Kidney glomerular epithelial cell (primary cell): ENCODE measurements around the gene PDAP1.
A peak's percentile ranks its signal among the peaks of the same experiment; 100 is the strongest.

Source experiments
- DNase-seq: peaks from one replicate; lab custom pipeline; 2025; lab: John Stamatoyannopoulos, UW

The PDAP1 gene

DNA sequence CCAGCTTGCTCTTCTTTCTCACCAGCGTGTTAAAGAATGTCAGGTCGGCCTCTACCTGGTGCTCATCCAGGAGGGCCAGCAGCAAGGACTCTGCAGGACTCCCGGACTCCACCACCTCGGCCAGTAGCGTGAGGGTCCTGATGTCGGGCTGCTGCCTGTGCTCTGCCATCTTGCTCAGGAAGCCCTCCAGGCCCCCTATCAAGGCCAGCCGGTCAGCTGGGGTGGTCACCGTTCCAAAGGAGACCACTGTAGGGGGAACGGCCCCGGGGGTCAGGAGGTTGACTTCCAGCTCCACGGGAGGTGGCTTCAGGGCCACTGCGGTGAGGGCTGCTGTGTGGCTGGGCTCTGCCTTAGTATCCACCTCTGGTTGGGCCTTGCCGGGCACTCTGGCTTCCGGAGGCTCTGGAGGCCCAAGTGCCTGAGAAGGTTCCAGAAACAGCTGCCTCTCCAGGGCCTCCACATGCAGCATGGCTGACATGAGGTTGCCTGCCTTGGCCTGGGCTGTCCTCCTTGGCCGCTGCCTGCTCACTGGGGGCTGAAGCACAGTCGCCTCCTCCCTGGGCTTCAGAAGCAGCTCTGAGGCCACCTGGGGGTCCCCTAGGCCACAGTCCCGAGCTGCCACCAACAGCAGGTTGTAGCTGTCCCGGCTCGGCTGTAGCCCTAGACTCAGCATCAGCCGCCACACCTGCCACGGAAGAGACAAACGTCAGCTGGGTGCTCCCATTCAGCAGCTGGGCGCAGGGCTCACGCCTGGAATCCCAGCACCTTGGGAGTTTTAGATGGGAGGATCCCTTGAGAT is 16.7 kb upstream of the PDAP1 start:
- no peak for DNase-seq

DNA sequence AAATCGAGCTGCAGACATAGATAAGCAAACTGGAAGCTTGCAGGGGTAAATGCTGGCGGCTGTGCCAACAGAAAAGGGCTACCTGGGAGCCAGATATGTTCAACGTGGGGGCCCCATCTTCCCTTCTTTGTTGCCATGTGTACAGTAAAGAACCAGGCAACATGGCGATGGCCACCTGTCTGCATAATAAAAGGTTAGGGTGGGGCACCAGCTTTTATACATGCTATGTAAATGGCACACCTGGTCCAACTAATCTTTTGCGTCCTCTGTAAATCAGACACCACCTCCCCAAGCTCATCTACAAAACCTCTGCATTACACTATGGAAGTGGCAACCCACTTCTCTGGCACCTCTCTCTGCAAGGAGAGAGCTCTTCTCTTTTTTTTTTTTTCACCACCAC is 14.2 kb upstream of the PDAP1 start:
- no peak for DNase-seq

DNA sequence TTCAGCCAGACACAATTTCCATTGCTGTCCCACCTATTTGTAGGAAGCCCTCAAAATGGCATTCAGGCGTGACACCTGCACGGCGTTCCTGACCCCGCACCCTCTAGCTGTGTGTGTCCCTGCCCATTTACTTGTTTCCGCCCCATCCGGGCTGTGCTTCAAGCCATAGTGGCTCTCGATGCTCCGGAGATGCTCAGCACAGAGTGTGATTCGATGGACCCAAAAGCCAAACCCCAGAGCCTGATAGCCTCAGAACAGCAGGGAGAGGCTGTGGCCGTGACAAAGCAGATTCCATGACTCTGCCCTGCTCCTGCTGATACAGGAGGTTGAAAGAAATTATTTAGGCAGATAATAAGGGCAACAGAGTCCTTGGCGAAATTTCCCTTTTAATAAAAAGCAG is 13.8 kb upstream of the PDAP1 start:
- DNase-seq, result no peak

DNA sequence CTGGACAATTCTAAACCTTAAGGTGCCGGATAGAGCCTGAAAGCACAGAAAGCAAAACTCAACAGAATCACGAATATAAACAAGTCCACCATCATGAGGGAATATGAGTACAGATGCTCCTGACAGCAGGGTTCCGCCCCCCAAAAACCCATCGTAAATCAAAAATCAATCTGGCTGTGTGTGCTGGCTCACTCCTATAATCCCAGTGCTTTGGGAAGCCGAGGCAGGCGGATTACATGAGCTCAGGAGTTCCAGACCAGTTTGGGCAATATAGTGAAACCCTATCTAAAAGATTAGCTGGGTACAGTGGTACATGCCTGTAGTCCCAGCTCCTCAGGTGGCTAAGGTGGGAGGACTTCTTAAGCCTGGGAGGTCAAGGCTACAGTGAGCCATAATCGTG is 12.6 kb upstream of the PDAP1 start:
- no peak for DNase-seq

DNA sequence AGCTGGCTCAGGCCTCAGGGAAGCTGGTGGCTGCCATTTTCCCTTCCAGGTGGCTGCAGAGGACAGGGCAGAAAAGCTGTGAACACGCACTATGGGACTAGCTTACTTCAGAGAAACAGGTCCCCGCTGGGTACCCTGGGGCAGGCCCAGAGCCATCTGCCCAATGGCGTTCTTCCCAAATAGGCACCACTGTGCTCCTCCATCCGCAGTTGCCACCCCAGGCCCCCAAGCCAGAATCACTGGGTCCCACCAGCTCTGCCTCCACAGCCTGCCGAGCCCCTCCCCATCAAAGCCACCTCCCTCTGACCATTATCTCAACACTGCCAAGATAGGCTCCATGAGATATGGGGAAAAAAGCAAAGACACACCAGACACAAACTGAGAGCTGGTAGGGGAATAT is 11.8 kb upstream of the PDAP1 start:
- DNase-seq, result no peak

DNA sequence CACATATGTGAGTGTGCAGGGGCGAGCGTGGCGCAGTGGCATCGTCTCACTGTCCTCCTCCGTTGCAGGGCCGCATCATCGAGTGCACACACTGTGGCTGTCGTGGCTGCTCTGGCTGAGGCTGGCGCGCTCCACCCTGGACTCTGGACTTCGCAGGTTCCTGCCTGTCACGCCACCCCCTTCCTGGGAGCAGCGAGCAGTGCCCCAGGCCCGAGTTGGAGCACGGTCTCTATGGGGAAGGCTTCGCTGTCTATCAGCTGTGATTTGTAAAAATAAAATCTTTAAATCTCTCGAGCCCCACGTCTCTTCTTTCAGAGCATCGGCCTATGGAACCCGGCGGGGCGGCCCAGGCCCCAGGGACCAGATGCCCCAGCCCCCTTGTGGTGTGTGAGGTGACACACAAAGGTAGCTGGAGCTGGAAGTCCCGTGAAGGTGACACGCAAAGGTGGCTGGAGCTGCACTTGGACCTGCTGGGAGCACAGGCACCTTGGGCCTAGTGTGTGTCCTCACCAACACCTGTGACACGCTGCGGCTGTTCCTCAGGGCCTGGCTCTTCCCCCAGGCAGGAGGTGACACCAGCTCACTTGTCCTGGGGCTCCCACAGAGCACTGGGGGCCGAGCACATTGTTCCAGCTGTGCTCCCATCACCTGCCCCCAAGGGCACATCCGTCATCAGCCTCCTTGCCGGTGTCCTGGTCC is 11.1 kb upstream of the PDAP1 start:
- DNase-seq, result no peak

DNA sequence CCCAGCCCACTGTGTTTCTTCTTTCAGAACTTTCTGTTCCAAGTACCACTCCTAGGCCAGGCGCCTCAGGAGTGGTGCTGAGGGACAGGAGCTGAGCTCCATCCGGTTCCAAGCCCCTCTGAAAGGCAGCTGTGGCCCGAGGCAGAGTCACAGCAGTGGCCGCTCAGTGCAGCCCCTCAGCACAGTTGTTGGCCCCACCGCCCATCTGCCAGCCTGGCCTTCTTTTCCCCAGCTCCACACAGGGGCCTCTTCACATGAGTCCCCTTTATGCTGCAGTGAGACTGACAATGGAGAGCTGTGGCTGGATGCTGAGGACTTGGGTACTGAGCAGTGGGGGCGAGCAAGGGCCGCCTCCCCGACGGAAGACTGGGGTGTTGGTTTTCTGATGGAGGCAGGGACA is 9.9 kb upstream of the PDAP1 start:
- no peak for DNase-seq

DNA sequence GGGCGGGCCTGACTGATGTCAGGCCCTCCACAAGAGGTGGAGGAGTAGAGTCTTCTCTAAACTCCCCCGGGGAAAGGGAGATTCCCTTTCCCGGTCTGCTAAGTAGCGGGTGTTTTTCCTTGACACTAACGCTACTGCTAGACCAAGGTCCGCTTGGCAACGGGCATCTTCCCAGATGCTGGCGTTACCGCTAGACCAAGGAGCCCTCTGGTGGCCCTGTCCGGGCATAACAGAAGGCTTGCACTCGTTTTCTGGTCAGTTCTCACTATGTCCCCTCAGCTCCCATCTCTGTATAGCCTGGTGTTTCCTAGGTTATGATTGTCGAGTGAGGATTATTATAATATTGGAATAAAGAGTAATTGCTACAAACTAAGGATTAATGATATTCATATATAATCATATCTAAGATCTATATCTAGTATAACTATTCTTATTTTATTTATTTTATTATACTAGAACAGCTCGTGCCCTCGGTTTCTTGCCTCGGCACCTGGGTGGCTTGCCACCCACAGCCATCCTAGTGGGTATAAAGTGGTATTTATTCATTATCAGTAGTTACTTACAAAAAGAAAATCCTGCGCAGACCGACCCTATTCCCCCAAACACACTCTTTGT is 7.2 kb upstream of the PDAP1 start:
- peak; percentile 30 for DNase-seq

DNA sequence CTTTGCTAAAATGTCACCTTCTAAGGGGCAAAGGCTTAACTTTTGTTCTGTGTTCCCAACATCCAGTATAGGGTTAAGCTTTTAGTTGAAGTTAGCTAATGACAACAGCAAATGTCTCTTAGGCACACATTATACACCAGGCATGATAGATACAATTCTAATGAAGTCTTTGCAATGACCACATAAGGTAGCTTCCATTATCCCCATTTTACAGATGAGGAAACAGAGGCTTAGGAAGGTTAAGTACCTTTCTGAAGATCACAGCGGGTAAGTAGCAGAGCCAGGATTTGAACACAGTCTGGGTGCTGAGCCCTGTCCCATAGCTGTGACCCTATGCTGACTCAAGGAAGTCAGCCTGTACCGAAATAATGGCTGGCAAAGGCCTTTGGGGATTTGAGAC is 2.2 kb upstream of the PDAP1 start:
- no peak for DNase-seq

DNA sequence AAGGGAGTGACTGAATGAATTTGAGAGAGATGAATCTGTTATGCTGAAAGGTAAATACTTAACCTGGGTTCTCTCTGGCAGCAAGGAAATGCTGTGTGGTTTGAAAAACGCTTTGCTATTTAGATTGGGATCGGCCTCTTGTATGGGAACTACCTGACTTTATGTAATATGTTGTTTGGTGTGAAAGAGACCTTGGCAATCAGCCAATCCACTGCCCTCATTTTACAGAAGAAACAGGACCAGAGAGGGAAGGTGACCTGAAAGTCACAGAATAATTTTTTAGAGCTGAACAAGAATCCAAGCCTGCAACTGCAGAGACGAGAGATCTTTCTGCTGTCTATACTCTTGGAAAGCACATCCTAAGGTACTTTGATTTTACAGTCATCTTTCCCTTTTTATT is 1.4 kb upstream of the PDAP1 start:
- DNase-seq, result no peak

DNA sequence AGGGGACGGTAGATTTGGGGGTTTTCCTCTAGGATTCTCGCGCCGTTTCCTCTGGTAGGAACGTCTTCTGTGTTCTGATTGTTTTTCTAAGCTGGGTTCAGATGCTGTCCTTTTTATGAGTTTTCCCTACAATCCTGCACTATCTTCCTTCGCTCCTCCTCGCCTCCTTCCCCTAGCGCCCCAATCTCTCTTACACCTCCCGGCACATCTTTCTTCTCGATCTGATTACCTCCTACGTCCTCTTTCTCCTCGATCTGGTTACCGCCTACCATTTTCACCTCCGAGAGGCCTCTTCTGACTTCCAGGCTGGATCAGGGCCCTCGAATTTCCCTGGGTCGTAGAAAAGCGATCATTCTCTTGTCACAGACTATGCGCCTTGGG is 785 bp upstream of the PDAP1 start:
- peak; percentile 17 for DNase-seq

DNA sequence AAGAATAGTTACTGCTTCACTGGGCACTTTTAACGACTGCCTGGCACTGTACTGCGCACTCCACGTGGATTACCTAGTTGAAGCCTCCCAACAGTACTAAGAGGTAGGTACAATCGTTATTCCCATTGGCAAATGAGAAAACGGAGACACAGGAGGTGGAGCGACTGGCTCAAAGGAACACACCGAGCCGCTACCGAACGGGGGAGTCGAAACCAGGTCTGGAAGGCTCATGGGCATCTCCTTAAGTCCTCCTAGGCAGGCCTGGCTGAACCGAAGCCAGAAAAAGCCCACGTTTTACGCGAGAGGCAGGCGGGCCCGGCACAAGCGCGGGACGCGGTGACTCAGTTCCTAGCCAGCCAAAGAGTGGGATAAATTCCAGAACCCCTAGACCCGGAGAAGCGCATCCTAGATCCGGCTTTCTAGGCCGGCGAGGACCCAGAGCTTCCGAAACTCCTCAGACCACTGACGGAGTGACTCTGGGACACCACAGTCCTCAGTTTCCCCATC is 472 bp downstream of the PDAP1 start:
- peak; percentile 43 for DNase-seq

DNA sequence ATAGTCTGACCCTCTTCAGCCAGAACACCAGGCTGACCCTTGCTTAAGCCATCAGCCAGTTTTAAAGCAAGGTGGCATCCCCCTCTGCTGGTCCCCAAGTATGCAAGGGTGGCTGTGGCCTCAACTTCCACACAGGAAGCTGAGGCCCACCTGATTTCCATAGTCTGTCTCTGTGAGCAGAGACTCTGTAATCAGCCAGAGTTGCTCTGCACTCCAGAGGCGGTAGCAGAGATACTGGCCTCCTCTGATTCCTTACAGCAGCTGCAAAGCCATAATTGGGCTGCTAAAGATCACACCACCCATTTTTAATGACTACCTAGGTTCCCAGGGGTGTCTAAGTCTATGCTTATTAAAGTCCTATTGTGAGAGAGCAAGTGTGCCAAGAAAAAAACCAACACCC is 1.8 kb downstream of the PDAP1 start:
- no peak for DNase-seq

DNA sequence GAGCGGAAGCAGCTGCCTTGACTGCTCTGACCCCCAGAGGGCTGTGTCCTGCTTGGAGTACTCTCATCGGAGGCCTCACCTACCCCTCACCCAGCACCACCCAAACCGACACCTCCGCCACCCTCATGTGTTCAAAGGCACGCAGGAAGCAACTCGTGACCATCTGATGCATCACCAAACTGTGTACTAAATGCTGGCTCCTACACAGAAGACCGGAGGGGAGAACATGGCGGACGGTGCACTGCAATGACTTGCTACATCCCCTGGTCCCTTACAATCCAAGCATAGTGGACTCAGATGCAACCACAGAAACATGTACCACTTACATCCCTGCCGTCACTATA is 3.4 kb downstream of the PDAP1 start:
- no peak for DNase-seq

DNA sequence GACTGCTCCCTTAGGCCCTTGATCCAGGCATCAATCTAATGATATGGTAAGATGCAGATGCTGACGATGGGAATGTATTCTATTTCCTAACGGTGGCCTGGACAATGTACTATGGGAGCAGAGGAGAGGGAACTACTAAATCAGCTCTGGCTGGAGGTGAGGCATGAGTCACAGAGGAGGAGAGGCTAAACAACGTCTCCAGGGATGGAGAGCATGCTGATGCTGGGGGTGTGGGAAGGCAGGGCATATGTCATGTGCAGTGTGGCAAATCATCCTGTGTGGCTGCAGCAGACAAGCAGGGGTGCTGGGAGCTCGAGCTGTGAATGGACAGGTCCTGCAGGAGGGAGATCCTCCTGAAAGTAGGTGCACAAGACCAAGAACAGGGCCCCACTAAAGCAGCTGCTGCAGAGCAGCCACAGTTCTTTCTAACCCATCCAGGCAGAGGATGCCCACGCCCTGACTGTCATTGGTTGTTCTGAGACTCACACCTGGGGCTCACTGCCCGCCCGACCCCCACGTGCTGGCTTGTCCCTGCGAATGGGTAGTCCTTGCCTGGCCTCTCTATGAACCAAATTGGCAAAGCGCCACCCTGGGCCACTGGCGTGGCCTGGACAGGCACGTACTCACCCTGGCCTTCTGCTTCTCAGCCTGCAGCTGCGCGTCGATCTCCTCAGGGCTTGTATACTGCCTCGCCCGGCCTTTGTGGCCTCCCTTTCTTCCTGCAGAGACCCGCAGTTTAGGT is 4.0 kb downstream of the PDAP1 start:
- no peak for DNase-seq

DNA sequence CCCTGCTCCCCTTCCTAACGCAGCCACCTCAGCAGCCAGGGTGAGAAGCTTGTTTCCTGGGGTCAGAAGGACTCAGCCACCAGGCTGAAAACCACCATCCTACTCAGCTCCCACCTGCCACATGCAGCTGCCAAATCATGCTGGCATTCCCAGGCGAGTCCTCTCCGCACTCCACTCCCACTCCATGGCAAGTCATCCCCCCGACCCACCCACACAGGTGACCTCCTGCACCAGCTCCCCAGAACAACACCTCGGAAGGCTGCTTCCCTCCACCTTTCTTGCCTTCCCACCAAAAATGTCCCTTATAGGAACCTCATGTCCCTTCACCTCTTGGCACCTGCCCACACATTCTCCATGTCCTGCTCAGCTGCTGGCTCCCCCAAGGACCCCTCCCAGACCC is 4.6 kb downstream of the PDAP1 start:
- DNase-seq, result no peak

DNA sequence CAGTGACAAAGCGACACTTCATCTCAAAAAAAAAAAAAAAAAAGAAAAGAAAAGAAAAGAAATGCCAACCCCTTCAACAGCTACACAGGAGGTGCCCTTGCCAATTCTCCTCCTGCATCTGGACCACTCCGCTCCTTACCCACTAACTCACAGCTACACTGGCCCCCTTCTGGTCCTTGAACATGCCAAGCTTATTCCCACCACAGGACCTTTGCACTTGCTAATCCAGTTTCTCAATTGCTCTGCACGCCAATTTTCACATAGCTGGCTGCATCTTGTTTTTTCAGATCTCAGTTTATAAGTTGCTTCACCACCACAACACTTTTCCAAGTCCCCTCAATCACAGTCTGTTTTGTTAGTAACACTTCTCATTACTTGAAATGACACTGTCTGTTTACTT is 5.5 kb downstream of the PDAP1 start:
- no peak for DNase-seq

DNA sequence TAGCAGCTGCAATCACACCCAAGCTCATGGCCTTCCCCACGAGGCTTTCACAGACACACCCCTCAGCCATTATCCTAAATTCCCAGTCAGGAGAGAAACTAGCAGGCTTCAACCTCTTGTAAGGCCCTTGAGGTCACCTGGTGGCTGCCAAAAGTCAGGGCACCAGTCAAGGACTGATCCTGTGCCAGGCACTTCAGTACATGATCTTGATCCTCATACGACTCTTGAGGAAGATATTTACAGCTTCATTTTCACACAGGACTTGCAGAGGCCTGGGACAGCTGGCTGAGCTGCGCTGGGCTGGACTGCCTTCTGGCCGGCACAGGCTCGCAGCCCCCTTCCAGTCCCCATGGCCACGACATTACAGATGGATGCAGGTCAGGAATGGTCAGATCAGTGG is 8.8 kb downstream of the PDAP1 start:
- DNase-seq, result no peak

DNA sequence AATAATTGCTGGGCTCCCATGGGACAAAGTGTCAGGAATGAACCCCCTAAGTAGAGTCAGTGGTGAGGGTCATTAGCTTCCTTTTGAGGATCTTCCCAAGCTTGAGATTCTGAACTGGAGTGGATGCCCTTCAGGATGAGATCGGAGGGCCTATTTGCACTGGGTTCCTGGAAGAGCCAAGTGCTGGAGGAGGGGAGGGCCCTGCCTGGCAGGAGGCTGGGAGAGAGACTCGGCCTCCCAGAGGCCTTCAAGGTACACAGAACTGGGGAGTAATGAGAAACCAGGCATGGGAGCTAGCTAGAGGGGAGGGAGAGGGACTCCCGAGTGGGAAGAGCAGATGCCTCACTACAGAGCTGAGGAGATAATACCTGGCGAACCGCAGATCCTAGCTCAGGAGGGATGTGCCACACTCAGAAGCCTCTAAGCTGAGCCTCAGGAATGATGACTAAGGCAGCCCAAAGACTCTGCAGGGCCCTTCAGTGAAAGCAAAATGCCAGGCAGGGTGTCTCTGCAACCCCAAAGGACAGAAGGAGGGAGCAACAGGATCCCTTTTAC is 9.4 kb downstream of the PDAP1 start:
- DNase-seq, result no peak

DNA sequence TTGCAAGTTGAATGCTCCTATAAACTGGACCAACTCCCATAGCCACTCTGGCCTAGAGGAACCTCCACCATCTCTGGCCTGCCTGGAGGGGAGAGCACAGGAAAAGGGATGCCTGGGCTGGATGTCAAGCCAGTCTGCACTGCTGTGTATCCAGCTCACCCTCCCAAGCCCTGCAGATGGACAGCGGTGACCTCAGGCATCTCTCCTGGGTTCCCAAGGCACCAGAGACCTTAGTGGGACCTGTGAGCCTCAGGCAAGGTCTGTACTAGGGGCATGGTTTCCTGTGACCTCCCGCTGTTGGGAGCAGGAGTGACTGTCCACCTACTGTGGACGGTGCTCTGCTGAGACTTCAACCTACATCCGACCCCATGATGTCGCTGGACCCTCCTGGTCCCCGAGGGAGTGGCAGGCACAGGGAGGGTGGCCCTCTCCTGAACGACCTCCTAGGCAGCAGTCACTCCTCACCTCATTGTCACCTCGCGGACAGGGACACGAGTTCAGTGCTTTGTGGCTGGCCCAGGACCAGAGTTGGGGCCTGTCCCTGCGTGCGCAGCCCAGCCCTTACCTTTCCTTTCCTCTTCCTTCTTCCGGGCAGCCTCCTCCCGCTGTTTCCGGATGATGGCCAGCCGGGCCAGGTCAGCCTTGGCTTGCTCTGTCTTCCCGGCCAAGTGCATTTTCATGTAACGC is 11.0 kb downstream of the PDAP1 start:
- no peak for DNase-seq

DNA sequence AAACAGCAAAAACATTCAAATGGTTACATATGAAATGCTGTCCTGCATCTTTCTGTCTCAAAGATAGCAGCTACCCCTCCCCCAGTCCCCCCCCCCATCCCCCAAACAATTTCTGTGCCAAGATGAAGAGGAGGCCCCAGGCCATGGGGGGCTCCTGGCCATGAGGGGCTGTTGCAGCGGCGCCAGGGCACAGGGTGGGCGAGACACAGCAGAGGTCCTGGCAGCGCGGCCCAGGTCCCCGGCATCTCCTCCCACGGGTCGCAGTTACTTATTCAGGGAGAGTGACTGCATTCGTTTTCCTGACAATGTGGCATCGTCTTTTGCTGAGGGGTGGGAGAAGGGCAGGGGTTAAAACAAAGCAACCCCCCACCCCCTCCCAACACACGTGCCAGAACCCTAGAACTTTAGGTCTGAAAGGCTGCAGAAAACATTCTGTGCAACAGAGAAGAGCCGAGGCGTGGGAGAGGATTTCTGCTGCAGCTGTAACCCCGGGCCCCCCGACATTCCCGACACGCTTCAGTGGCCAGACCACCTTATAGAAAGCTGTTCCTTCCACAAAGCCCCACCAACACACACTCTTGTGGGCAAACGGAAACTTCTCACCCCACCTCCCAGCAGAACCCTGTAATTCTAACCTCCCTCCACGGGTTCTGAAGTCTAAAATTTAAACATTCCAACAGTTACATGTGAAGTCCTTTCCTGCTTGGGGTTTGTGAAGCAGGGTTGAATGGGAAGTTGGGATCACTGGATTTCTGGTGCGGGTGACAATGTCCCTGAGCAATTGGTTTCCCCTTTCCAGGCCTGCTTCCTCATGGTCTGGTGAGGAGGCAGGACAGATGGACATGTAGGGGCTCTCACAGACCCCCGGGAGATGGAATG is 11.7 kb downstream of the PDAP1 start:
- no peak for DNase-seq
